HEK293T (cell line): ENCODE data around the gene CFHR4.

Experiments used
- CTBP1 ChIP-seq: fragments of 450-650 bp; IDR thresholded peaks from 2 replicates; pipeline ENCODE4 v1.6.1; 2016; ENCODE audit warnings: borderline replicate concordance
- FOXA1 ChIP-seq: fragments of 450-650 bp; IDR thresholded peaks from 2 replicates; pipeline ENCODE4 v1.6.1; 2016; ENCODE audit warnings: mild to moderate bottlenecking
- FOXK2 ChIP-seq: fragments of 450-650 bp; IDR thresholded peaks from 2 replicates; pipeline ENCODE4 v1.6.1; 2016; ENCODE audit warnings: mild to moderate bottlenecking
- FOXM1 ChIP-seq: fragments of 450-650 bp; IDR thresholded peaks from 2 replicates; pipeline ENCODE4 v1.6.1; 2017; ENCODE audit warnings: mild to moderate bottlenecking, borderline replicate concordance
- L3MBTL2 ChIP-seq: fragments of 450-650 bp; conservative IDR thresholded peaks from 2 replicates; pipeline ENCODE4 v1.6.1; 2016; ENCODE audit warnings: mild to moderate bottlenecking
- LEF1 ChIP-seq: fragments of 450-650 bp; IDR thresholded peaks from 2 replicates; pipeline ENCODE4 v1.6.1; 2017; ENCODE audit warnings: mild to moderate bottlenecking, borderline replicate concordance
- PKNOX1 ChIP-seq: fragments of 450-650 bp; IDR thresholded peaks from 2 replicates; pipeline ENCODE4 v1.6.1; 2016
- SP1 ChIP-seq: fragments of 450-650 bp; IDR thresholded peaks from 2 replicates; pipeline ENCODE4 v1.6.1; 2017
- SUZ12 ChIP-seq: fragments of 450-650 bp; IDR thresholded peaks from 2 replicates; pipeline ENCODE4 v1.6.1; 2016; ENCODE audit warnings: mild to moderate bottlenecking
- TARDBP ChIP-seq: fragments of 450-650 bp; IDR thresholded peaks from 2 replicates; pipeline ENCODE4 v1.6.1; 2016

DNA sequence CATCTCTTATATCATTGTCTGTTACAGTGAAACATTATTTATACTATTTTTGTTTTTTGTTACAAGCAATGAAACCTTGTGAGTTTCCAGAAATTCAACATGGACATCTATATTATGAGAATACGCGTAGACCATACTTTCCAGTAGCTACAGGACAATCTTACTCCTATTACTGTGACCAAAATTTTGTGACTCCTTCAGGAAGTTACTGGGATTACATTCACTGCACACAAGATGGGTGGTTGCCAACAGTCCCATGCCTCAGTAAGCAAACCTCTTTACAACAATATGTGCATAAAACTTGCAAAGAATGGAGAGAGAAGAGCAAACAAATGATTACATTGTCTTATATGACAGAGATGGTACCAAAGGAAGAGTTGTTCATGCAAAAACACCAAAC lies 22.4 kb downstream of the CFHR4 start:
- TF ChIP-seq FOXK2: no peak
- no peak for TF ChIP-seq TARDBP
- no peak for TF ChIP-seq L3MBTL2
- TF ChIP-seq SP1: no peak
- no peak for TF ChIP-seq PKNOX1
- no peak for TF ChIP-seq CTBP1
- TF ChIP-seq SUZ12: no peak
- TF ChIP-seq FOXM1: no peak
- no peak for TF ChIP-seq FOXA1
- TF ChIP-seq LEF1: no peak
